Inflammatory macrophage treated with lipopolysaccharide for 4 hours (primary cell): Measurements from ENCODE around the gene HDAC6.
"Not testable (repeated sequence)": the region's sequence is repeated elsewhere in the genome, so short reads cannot be mapped to it uniquely, and the experiment has no call there.

Experiments used
- DNase-seq: peaks from one replicate; pipeline ENCODE4 v3.0.0-alpha.2; 2020

The HDAC6 gene

DNA sequence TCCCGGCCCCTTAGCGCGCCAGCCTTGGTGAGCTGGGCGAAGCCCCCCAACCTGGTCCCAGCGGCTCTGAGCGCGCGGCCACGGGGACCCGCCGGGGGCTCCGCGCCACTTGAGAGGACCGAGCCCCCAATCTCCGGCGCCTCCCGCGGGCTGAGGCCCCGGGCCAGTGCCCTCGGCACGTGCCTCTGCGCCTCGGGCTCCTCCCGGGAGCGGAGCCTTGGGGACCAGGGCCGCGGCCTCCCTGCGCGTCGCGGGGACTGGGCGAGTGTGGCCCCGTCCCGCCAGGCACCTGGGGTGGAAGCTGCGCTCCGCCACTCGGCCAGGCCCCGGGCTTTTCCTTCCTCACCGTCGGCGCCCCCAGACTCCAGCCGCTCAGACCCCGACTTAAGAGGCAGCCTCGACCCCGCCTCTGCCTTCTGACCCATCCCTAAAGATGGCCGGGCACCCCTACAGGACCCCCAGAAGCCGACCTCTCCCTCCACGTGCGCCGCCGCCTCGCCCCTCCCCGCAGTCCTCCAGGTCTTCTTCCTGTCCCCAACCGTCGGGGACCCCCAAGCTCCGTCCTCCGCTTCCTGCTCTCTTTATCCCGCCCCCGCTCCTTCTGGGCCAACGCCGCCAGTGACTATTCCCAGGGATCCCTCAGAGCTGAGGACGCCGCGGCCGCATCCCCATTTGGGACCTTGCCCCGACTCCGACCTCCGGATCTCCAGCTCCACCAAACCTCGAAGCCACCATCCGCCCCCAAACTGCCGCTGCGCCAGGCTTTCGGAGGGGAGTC lies 25.2 kb downstream of the HDAC6 start:
- no peak for DNase-seq

GRCh38 chrX:48827654-48827968 lies 25.7 kb downstream of the HDAC6 start:
- no peak for DNase-seq

DNA sequence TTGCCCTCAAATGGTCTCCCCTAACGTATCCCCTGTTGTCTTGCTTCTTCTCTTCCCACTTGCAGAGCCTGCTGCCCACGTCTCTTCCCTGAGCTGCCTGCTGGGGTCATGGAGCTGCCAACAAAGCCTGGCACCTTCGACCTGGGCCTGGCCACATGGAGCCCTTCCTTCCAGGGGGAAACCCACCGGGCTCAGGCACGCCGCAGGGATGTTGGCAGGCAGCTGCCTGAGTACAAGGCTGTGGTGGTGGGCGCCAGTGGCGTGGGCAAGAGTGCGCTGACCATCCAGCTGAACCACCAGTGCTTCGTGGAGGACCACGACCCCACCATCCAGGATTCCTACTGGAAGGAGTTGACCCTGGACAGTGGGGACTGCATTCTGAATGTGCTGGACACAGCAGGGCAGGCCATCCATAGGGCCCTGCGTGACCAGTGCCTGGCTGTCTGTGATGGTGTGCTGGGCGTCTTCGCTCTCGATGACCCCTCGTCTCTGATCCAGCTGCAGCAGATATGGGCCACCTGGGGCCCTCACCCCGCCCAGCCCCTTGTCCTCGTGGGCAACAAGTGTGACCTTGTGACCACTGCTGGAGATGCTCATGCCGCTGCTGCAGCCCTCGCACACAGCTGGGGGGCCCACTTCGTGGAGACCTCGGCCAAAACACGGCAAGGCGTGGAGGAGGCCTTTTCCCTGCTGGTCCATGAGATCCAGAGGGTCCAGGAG lies 27.3 kb downstream of the HDAC6 start:
- no peak for DNase-seq

- DNase-seq, result no peak
Measured at GRCh38 chrX:48831136-48831908, 29.5 kb downstream of the HDAC6 start.

DNA sequence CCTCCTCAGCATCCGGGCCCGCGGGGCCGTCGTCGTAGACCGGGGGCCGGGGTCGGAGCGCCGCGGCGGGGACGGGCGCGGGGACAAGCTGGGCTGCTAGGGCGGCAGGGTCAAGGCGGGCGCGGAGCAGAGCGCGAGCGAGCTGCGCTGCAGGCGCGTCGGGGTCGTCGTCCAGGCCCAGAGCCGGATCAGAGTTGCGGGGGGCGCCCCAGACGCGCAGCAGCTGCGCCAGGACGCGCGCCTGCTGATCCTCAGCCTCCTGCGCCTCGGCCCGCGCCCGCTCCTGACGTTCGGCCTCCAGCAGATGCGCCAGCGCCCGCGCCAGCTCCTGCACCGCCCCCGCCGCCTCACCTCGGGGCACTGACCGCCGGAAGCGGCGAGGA lies 30.0 kb downstream of the HDAC6 start:
- DNase-seq, result no peak

GRCh38 chrX:48833542-48834138 lies 31.8 kb downstream of the HDAC6 start:
- peak; percentile 4 for DNase-seq

GRCh38 chrX:48834383-48834709 lies 32.5 kb downstream of the HDAC6 start:
- no peak for DNase-seq

GRCh38 chrX:48835524-48836329 lies 33.9 kb downstream of the HDAC6 start, which contains the start of gene PCSK1N:
TSS of gene PCSK1N (minus strand) at chrX:48835610. CDS start at chrX:48835532, 78 bp downstream.
- DNase-seq, result no peak

GRCh38 chrX:48839686-48840085 lies 37.8 kb downstream of the HDAC6 start:
- no peak for DNase-seq

DNA sequence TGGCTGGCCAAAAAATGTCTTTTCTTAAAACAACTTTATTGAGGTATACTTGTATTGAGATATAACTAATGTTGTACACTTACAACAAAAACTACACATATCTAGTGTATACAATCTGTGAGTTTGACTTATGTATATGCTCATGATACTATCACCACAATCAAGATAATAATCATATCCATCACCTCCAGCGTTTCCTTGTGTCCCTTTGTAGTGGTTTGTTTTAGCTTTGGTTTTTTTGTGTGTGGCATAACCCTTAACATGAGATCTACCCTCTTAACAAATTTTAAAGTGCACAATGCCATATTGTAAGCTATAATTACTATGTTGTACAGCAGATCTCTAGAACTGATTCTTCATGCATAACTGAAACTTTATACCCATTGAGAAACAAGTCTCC lies 47.0 kb downstream of the HDAC6 start:
- no peak for DNase-seq

- DNase-seq, result no peak
Measured at GRCh38 chrX:48852857-48853256, 51.0 kb downstream of the HDAC6 start.

DNA sequence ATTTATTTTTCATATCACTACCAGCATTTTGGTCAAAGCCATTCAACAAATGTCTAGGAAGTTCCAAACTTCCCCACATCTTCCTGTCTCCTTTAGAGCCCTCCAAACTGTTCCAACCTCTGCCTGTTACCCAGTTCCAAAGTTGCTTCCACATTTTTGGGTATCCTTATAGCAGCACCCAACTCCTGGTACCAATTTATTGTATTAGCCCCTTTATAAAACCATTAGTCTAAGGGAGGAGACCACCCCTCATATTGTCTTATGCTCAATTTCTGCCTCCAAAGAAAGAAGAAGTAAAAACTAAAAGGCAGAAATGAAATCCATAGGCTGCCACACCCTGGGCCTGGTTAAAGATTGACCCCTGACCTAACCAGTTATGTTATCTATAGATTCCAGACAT lies 51.6 kb downstream of the HDAC6 start:
- not testable (repeated sequence) for DNase-seq

DNA sequence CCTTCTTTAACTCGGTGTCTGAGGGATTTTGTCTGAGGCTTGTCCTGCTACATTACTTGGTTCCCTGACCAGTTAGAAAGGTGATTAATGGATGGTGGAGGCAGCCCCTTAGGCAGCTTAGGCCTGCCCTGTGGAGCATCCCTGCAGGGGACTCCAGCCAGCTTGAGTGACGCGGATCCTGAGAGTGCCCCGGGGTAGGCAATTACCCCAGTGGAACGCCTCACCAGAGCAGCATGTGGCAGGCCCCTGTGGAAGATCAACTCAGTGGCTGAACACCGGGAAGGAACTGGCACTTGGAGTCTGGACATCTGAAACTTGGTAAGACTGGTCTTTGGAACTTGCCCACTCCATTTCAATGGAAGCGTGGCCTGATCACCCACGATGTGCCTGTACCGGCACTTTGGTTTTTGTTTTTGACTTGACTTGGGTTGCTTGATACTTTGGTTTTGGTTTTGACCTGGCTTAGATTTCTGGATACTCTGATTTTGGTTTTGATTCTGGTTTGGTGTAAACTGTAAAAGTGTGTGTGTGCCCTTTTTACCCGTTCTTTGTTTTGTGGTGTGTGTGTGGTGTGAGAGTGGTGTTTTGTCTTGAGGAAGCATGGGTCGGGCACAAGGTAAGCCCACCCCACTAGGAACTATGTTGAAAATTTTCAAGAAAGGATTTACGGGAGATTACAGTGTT lies 52.4 kb downstream of the HDAC6 start:
- not testable (repeated sequence) for DNase-seq

GRCh38 chrX:48854898-48855297 lies 53.0 kb downstream of the HDAC6 start:
- DNase-seq, result no peak

- DNase-seq, result no peak
Measured at GRCh38 chrX:48864210-48864609, 62.3 kb downstream of the HDAC6 start.

GRCh38 chrX:48872017-48872416 lies 70.2 kb downstream of the HDAC6 start:
- DNase-seq, result not testable (repeated sequence)
